Erythroblast (primary cell): ENCODE results near the gene TAS1R1.

ENCODE experiments used
- GATA1 ChIP-seq: IDR thresholded peaks from 2 replicates; pipeline ENCODE4 v1.6.1; 2011; ENCODE audit warnings: low read depth, mild to moderate bottlenecking, control low read depth, low read length, moderate library complexity
- POLR2A ChIP-seq: IDR thresholded peaks from 2 replicates; pipeline ENCODE4 v1.6.1; 2011; ENCODE audit warnings: mild to moderate bottlenecking, low read length

DNA sequence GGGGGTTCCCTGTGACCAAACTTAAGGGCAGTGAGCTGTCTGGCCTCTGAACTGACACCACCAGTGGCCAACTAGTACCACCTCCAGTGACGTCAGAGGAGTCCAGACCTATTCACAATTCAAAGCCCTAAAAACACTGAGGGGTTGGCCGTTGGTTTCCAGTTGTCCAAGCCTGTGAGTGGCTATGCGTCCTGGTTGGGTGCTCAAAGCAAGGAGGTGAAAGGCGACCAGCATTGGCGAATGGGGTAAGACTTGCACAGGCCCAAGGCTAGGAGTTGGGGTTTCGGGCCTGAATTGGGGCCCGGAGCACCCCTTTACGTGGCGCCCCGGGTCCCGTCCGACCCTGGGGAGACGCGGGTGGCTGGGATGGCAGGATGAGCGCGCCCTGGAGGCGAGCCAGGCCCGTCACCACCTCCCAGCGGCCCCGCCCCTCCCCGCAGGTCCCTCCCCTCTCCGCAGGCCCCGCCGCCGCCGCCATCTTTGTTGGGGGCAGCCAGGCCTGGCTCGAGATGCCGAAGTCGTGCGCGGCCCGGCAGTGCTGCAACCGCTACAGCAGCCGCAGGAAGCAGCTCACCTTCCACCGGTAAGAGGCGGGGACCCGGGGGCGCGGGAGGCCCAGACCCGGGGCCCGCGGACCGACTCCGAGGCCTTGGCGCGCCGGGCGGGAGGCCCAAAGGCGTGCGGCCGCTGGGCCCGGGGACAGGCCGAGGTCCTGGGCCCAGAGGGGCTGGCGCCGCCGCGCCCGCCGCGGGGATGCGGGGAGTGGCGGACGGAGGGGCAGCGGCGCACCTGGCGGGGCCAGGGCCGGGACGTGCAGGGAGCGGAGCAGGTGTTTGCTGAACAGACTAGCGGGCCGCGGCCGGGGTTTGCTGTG, 69.8 kb downstream of the TAS1R1 start, which contains the start of gene THAP3:
- TF ChIP-seq POLR2A = no peak
- TF ChIP-seq GATA1 = no peak
